ENCODE data around the gene PAX7.

Gene PAX7

DNA sequence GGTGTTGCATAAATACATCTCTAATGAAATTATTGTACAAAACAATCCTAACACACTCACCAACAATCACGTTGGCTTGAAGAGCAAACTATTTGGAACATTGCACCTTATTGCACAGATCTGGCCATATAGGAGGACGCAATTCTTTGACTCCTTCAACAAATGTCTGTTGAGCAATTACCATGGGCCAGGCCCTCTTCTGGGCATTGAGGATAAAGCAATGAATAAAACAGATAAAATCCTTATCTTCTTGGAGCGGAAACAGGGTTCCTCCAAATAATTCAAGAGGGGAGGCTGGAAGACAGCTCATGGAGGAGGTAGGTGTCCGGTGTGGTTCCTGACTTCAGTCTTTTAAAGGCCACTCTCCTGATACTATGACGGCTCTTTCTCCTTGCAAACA lies 43.3 kb downstream of the PAX7 start:
- TF ChIP-seq, protein P1, sequence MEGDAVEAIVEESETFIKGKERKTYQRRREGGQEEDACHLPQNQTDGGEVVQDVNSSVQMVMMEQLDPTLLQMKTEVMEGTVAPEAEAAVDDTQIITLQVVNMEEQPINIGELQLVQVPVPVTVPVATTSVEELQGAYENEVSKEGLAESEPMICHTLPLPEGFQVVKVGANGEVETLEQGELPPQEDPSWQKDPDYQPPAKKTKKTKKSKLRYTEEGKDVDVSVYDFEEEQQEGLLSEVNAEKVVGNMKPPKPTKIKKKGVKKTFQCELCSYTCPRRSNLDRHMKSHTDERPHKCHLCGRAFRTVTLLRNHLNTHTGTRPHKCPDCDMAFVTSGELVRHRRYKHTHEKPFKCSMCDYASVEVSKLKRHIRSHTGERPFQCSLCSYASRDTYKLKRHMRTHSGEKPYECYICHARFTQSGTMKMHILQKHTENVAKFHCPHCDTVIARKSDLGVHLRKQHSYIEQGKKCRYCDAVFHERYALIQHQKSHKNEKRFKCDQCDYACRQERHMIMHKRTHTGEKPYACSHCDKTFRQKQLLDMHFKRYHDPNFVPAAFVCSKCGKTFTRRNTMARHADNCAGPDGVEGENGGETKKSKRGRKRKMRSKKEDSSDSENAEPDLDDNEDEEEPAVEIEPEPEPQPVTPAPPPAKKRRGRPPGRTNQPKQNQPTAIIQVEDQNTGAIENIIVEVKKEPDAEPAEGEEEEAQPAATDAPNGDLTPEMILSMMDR (conservative IDR thresholded peaks at IDR 0.05; ENCODE audit: low read depth) = no peak; the same call in 1 of the 2 replicates
- ChIA-PET CTCF (interaction anchor here (0.9 kb wide), 1 partner anchor 65 kb away, joined by 3 read pairs; no protein-coding TSS in a partner anchor), POLR2A (ENCODE audit: low non-redundant PET) (no interaction called here)
- H3K27ac ChIP-seq = no peak overlapping the region
- peak; percentile 16 for DNase-seq (ENCODE audit: low spot score)

DNA sequence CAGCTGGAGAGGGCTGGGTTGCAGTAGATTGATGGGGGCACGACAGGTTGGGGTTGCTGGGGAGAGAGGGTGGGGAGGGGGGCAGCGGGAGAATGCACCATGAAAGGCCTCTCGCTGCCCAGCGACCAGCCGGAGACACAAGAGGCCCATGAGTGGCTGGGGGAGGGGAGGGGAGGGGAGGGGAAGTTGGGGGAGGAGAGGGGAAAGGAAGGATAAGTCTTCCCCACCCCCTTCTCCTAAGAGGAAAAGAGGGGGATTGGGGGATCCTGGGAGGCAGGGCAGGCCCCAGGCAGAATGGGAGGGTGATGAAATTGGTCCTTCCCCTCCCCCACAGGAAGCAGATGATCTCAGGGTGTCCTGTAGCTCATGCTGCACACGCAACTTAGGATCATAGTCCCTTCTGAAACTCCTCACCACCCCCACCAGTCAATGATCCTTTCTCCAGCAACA lies 45.7 kb downstream of the PAX7 start:
- CTCF ChIA-PET = interaction anchor here (1.2 kb wide), 1 partner anchor 79 kb away, joined by 4 read pairs; no protein-coding TSS in a partner anchor
- TF ChIP-seq, protein P1 (conservative IDR thresholded peaks at IDR 0.05; ENCODE audit: low read depth) = no peak
- POLR2A ChIA-PET (ENCODE audit: low non-redundant PET) = no interaction called here
- DNase-seq (ENCODE audit: low spot score) = no peak
- no peak overlapping the region for H3K27ac ChIP-seq

DNA sequence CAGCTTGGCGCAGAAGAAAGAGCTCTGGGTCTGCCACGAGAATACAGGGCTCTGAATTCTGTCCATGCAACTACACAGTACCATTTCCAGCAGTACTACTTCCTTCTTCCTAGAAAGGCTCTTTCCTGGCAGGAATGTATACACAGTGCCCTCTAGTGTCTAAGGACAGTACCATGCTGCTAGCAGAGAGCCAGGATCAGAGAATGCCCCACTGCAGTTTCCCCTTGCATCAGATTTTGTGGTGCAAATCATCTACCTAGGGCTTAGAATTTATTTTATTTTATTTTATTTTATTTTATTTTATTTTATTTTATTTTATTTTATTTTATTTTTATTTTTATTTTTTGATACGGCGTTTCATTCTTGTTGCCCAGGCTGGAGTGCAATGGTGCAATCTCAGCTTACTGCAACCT lies 50.8 kb downstream of the PAX7 start:
- ChIA-PET CTCF (interaction anchor here (0.6 to 8.7 kb wide), 9 partner anchors 9 to 1790 kb away, joined by 3 to 75 read pairs (median 3); partner anchors contain the start of gene PAX7), POLR2A (ENCODE audit: low non-redundant PET) (no interaction called here)
- peak; percentile 74 for DNase-seq (ENCODE audit: low spot score)
- H3K27ac ChIP-seq = no peak overlapping the region
- TF ChIP-seq, protein P1 (conservative IDR thresholded peaks at IDR 0.05; ENCODE audit: low read depth) = peak; percentile 73

DNA sequence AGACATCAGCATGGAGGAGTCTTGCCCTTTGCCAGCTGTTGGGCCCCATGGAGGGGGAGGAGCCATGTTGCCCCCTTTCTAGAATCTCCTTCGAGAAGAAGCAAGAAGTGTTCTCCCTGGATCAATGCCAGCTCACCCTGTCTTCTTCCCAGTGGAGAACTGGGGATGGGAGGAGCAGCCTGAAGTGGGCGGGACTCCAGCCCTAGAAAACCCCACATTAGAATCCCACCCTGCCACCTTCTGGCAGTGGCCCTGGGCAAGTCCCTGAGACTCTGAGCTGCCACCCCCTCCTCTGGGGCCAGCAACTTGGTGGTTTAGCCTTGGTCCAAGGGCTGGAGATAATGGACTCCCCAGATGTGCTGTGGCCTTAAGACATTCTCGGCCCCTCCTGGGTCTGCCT lies 51.7 kb downstream of the PAX7 start:
- ChIA-PET CTCF (interaction anchor here (0.6 to 8.7 kb wide), 4 partner anchors 15 to 132 kb away, joined by 4 to 75 read pairs (median 8); no protein-coding TSS in a partner anchor), POLR2A (ENCODE audit: low non-redundant PET) (no interaction called here)
- no peak for DNase-seq (ENCODE audit: low spot score)
- TF ChIP-seq, protein P1 (conservative IDR thresholded peaks at IDR 0.05; ENCODE audit: low read depth) = no peak
- no peak overlapping the region for H3K27ac ChIP-seq

DNA sequence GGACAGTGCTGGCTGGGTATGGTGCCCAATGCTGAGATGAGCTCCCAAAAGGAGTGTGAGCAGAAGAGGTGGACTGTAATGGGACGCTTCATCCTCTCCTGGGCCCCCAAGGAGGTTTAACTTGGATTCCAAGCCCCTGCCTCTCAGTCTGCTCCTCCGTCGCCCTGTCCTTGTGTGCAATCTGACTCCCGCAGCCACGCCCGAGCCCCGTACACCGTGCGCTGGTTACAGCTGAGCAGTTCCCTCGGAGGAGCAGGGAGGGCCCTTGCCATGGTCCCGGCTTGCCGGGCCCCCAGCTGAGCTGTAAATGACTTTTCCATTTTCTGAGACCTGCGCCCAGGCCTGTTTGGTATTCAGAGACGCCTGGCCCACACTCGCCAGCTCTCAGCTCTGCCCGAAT lies 53.7 kb downstream of the PAX7 start:
- no peak overlapping the region for H3K27ac ChIP-seq
- DNase-seq (ENCODE audit: low spot score) = no peak
- POLR2A ChIA-PET (ENCODE audit: low non-redundant PET) = no interaction called here
- CTCF ChIA-PET = interaction anchor here (8.7 kb wide), 1 partner anchor 87 kb away, joined by 75 read pairs; no protein-coding TSS in a partner anchor
- TF ChIP-seq, protein P1 (conservative IDR thresholded peaks at IDR 0.05; ENCODE audit: low read depth) = no peak

DNA sequence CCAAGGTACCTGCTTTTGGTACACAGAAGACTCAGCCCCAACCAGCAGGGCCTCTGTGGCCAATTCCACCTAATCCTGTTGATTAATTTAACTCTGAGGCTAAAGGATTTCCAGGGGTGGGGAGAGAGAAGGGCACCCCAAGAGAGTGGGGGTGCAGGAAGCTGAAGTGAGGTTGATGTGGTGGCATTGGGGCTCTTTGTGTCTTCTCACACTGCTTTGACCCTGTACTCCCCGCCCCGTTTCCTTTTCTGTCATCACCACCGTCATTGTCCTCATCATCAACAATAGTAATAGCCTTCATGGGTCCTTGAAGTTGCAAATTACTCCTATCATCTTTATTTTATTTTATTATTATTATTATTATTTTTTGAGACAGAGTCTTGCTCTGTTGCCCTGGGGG lies 55.9 kb downstream of the PAX7 start:
- CTCF ChIA-PET = interaction anchor here (8.7 kb wide), 1 partner anchor 89 kb away, joined by 75 read pairs; no protein-coding TSS in a partner anchor
- TF ChIP-seq, protein P1 (conservative IDR thresholded peaks at IDR 0.05; ENCODE audit: low read depth) = no peak
- no peak overlapping the region for H3K27ac ChIP-seq
- DNase-seq (ENCODE audit: low spot score) = no peak
- POLR2A ChIA-PET (ENCODE audit: low non-redundant PET) = no interaction called here

Measured in RWPE1 (cell line).